ENCODE results near the gene KCNB1. TPM values are rescaled to one million over a fixed set of nuclear protein-coding genes. Genes with fewer than 3 reads are reported as not detected.

KCNB1 gene
- total RNA-seq, 1 donor from 2014 or later, result 0.41 TPM

GRCh38 chr20:49422161-49422560 lies 60.3 kb downstream of the KCNB1 start:
- no peak for TF ChIP-seq CTCF (IDR thresholded peaks at IDR 0.05)
- Histone ChIP-seq H3K27me3 (peaks cover 6% of the 10 kb centered on the region), H3K4me1 (no peaks in the 10 kb centered on the region), H3K27ac (no peak overlapping the region), H3K4me3 (no peak overlapping the region), H3K36me3 (no peaks in the 10 kb centered on the region), H3K9me3 (no peaks in the 10 kb centered on the region)
- intact Hi-C loops (cut with DNase I), result no loop called here
- ATAC-seq, result no peak
- no peak for DNase-seq

GRCh38 chr20:49420811-49421295 lies 61.6 kb downstream of the KCNB1 start:
- H3K36me3 ChIP-seq, result no peaks in the 10 kb centered on the region
- no peak overlapping the region for H3K27ac ChIP-seq
- intact Hi-C loops (cut with DNase I), result no loop called here
- no peak overlapping the region for H3K4me3 ChIP-seq
- no peaks in the 10 kb centered on the region for H3K4me1 ChIP-seq
- TF ChIP-seq CTCF (IDR thresholded peaks at IDR 0.05), result no peak
- ATAC-seq (no peak), DNase-seq (no peak)
- no peaks in the 10 kb centered on the region for H3K9me3 ChIP-seq
- peaks cover 6% of the 10 kb centered on the region for H3K27me3 ChIP-seq

GRCh38 chr20:49420292-49420691 lies 62.2 kb downstream of the KCNB1 start:
- ATAC-seq (no peak), DNase-seq (no peak)
- Histone ChIP-seq H3K27me3 (peaks cover 6% of the 10 kb centered on the region), H3K9me3 (no peaks in the 10 kb centered on the region), H3K36me3 (no peaks in the 10 kb centered on the region), H3K4me3 (no peak overlapping the region), H3K4me1 (no peaks in the 10 kb centered on the region), H3K27ac (no peak overlapping the region)
- intact Hi-C loops (cut with DNase I), result no loop called here
- TF ChIP-seq CTCF (IDR thresholded peaks at IDR 0.05), result no peak

GRCh38 chr20:49419785-49420184 lies 62.7 kb downstream of the KCNB1 start:
- TF ChIP-seq CTCF (IDR thresholded peaks at IDR 0.05), result no peak
- Histone ChIP-seq H3K4me3 (no peak overlapping the region), H3K36me3 (no peaks in the 10 kb centered on the region), H3K9me3 (no peaks in the 10 kb centered on the region), H3K27me3 (peaks cover 6% of the 10 kb centered on the region), H3K27ac (no peak overlapping the region), H3K4me1 (no peaks in the 10 kb centered on the region)
- no peak for DNase-seq
- intact Hi-C loops (cut with DNase I), result no loop called here
- no peak for ATAC-seq

- H3K4me1 ChIP-seq, result no peaks in the 10 kb centered on the region
- H3K27me3 ChIP-seq, result peaks cover under 1% of the 10 kb centered on the region
- H3K9me3 ChIP-seq, result no peaks in the 10 kb centered on the region
- no peak for DNase-seq
- ATAC-seq, result no peak
- intact Hi-C loops (cut with DNase I), result no loop called here
- H3K4me3 ChIP-seq, result no peak overlapping the region
- H3K27ac ChIP-seq, result no peak overlapping the region
- no peak for TF ChIP-seq CTCF (IDR thresholded peaks at IDR 0.05)
- H3K36me3 ChIP-seq, result no peaks in the 10 kb centered on the region
Observed at GRCh38 chr20:49418809-49419208, 63.7 kb downstream of the KCNB1 start.

All from upper lobe of right lung (tissue), 1 donor.